Measurements from ENCODE around the gene OVOL3.

Gene OVOL3

DNA sequence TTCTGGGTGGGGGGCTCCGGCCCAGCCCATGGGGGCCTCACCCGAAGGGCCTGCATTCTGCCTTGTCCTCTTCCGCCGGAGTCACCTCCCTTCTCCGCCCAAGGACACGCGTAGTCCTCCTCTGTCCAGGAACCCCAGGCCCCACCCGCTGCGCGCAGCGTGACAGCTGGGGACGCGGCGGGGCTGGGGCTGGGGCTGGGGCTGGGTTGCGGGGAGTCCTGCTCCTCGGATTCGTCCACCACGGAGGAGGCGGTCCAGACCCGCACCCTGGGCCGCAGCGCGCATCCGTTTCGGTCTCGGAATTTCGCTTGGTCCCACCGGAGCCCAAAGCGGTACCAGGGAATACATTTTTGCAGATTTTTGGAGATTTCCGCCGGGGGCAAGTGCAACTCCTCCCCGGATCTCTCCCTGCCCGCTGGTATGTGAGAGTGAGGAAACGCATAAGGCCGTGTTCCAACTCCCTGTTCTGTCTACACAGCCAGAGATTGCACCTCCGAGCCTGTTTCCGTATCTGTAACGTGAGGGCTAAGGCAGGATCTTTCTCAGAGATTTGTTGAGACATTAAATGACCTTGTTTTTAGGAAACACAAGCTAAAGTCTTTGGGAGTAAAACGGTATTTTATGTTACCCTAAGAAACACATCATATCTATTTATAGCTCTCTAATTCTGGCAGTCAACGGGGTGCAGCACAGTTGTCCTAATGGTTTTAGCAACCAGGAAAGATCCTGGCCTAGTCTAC lies 41.6 kb downstream of the OVOL3 start, which contains the start of gene COX7A1:
COX7A1 (minus strand) TSS at position 96 of the 740 bp plus-strand sequence; CDS start at position 56, 40 bp downstream.
- no peak within 1 kb of the TSS for H3K4me3 ChIP-seq (replicated peaks; ENCODE audit: insufficient read depth, low read length)
- H3K27ac ChIP-seq (replicated peaks) = no peak within 1 kb of the TSS
- no peaks in the 10 kb centered on the region for H3K27me3 ChIP-seq (ENCODE audit: insufficient read depth, poor library complexity, severe bottlenecking)
- DNase-seq (ENCODE audit: low read depth in 1 of 2, low spot score in 1 of 2) = no peak
- no peak for TF ChIP-seq POLR2AphosphoS5 (IDR thresholded peaks at IDR 0.05; ENCODE audit: low read depth)
- TF ChIP-seq SPI1 (IDR thresholded peaks at IDR 0.05; ENCODE audit: borderline replicate concordance, low read depth) = no peak
- TF ChIP-seq GABPA (IDR thresholded peaks at IDR 0.05; ENCODE audit: low read depth) = no peak
- TF ChIP-seq, protein P1, sequence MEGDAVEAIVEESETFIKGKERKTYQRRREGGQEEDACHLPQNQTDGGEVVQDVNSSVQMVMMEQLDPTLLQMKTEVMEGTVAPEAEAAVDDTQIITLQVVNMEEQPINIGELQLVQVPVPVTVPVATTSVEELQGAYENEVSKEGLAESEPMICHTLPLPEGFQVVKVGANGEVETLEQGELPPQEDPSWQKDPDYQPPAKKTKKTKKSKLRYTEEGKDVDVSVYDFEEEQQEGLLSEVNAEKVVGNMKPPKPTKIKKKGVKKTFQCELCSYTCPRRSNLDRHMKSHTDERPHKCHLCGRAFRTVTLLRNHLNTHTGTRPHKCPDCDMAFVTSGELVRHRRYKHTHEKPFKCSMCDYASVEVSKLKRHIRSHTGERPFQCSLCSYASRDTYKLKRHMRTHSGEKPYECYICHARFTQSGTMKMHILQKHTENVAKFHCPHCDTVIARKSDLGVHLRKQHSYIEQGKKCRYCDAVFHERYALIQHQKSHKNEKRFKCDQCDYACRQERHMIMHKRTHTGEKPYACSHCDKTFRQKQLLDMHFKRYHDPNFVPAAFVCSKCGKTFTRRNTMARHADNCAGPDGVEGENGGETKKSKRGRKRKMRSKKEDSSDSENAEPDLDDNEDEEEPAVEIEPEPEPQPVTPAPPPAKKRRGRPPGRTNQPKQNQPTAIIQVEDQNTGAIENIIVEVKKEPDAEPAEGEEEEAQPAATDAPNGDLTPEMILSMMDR (IDR thresholded peaks at IDR 0.05; ENCODE audit: insufficient read depth, low read length) = no peak
- TF ChIP-seq, protein P2, sequence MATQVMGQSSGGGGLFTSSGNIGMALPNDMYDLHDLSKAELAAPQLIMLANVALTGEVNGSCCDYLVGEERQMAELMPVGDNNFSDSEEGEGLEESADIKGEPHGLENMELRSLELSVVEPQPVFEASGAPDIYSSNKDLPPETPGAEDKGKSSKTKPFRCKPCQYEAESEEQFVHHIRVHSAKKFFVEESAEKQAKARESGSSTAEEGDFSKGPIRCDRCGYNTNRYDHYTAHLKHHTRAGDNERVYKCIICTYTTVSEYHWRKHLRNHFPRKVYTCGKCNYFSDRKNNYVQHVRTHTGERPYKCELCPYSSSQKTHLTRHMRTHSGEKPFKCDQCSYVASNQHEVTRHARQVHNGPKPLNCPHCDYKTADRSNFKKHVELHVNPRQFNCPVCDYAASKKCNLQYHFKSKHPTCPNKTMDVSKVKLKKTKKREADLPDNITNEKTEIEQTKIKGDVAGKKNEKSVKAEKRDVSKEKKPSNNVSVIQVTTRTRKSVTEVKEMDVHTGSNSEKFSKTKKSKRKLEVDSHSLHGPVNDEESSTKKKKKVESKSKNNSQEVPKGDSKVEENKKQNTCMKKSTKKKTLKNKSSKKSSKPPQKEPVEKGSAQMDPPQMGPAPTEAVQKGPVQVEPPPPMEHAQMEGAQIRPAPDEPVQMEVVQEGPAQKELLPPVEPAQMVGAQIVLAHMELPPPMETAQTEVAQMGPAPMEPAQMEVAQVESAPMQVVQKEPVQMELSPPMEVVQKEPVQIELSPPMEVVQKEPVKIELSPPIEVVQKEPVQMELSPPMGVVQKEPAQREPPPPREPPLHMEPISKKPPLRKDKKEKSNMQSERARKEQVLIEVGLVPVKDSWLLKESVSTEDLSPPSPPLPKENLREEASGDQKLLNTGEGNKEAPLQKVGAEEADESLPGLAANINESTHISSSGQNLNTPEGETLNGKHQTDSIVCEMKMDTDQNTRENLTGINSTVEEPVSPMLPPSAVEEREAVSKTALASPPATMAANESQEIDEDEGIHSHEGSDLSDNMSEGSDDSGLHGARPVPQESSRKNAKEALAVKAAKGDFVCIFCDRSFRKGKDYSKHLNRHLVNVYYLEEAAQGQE (IDR thresholded peaks at IDR 0.05; ENCODE audit: insufficient replicate concordance, low read depth) = no peak

DNA sequence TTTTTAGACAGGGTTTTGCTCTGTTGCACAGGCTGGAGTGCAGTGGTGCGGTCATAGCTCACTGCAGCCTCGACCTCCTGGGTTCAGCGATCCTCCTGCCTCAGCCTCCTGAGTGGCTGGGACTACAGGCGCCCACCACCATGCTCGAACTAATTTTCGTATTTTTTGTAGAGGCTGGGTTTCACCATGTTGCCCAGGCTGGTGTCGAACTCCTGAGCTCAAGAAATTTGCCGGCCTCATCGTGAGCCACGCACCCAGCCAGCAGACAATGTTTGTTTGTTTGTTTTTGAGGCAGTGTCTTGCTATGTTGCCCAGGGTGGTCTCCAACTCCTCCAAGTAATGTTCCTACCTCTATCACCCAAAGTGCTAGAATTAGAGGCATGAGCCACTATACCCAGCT lies 42.2 kb downstream of the OVOL3 start:
- Histone ChIP-seq H3K27ac (replicated peaks) (no peak overlapping the region), H3K4me3 (replicated peaks; ENCODE audit: insufficient read depth, low read length) (no peak overlapping the region), H3K27me3 (ENCODE audit: insufficient read depth, poor library complexity, severe bottlenecking) (no peaks in the 10 kb centered on the region)
- DNase-seq (ENCODE audit: low read depth in 1 of 2, low spot score in 1 of 2) = no peak
- TF ChIP-seq POLR2AphosphoS5 (IDR thresholded peaks at IDR 0.05; ENCODE audit: low read depth) (no peak), GABPA (IDR thresholded peaks at IDR 0.05; ENCODE audit: low read depth) (no peak)
- TF ChIP-seq, protein P1 (IDR thresholded peaks at IDR 0.05; ENCODE audit: insufficient read depth, low read length) = no peak

GRCh38 chr19:36160821-36161596 lies 50.1 kb downstream of the OVOL3 start:
- no peaks in the 10 kb centered on the region for H3K27me3 ChIP-seq (ENCODE audit: insufficient read depth, poor library complexity, severe bottlenecking)
- H3K4me3 ChIP-seq (replicated peaks; ENCODE audit: insufficient read depth, low read length) = no peak overlapping the region
- H3K27ac ChIP-seq (replicated peaks) = no peak overlapping the region
- no peak for DNase-seq (ENCODE audit: low read depth in 1 of 2, low spot score in 1 of 2)
- no peak for TF ChIP-seq GABPA (IDR thresholded peaks at IDR 0.05; ENCODE audit: low read depth)
- TF ChIP-seq, protein P1 (IDR thresholded peaks at IDR 0.05; ENCODE audit: insufficient read depth, low read length) = no peak
- TF ChIP-seq, protein P2 (IDR thresholded peaks at IDR 0.05; ENCODE audit: insufficient replicate concordance, low read depth) = no peak
- no peak for TF ChIP-seq POLR2AphosphoS5 (IDR thresholded peaks at IDR 0.05; ENCODE audit: low read depth)
- no peak for TF ChIP-seq SPI1 (IDR thresholded peaks at IDR 0.05; ENCODE audit: borderline replicate concordance, low read depth)

All from HL-60 (cell line).